ENCODE results near the gene MUL1.

GRCh38 chr1:20495661-20496060, 12.3 kb downstream of the MUL1 start:
- TF ChIP-seq CTCF (IDR thresholded peaks at IDR 0.05), result no peak
- TF ChIP-seq POLR2A (IDR thresholded peaks at IDR 0.05), result no peak
- TF ChIP-seq POLR2AphosphoS5 (IDR thresholded peaks at IDR 0.05), result no peak
